Dedifferentiated amniotic fluid mesenchymal stem cell (primary cell): ENCODE data around the gene MLLT1.

Experiments used
- DNase-seq: peaks from one replicate; pipeline ENCODE4 v3.0.0-alpha.2; 2016; ENCODE audit errors: extremely low spot score

MLLT1 gene

DNA sequence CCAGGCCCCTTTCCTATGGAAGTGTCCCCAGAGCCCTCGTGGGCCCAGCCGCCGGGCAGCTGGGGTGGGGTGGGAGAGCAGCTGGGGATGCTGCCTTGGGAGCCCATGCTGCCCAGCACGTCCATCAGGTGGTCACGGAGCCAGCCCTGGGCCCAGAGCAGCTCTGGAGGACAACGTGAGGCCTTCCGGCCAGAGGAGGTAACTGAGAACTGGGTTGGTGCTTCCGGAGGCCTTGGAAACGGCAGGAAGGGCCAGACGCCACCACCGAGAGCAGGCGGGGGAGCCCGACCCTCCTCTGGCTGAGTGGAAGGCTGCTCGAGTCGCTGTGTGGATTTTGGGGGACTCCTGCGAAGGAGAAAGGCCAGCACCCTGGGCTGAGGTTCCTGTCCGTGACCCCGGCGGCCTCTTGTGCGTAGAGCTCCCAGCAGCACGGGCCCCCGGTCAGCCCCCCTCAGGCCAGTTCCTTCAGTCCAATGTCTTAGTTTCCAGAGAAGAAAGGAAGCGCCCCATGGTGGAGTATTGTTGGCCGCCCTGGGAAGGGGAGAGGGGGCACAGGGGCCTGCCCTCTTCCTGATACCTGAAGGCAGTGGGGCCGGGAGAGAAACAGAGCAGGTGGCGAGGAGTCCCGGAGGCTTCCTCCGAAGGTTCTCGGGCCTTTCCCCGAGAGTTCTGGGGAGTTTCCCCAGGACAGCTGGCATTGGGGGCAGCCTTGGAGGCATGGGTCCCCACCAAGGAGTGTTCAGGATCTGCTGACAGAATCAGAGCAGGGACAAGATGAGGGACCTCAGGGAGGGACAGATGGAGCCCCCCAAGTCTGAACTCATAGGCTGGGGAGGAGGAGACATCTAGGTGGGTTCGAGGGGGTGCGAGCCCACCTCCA is 68.8 kb downstream of the MLLT1 start:
- no peak for DNase-seq

DNA sequence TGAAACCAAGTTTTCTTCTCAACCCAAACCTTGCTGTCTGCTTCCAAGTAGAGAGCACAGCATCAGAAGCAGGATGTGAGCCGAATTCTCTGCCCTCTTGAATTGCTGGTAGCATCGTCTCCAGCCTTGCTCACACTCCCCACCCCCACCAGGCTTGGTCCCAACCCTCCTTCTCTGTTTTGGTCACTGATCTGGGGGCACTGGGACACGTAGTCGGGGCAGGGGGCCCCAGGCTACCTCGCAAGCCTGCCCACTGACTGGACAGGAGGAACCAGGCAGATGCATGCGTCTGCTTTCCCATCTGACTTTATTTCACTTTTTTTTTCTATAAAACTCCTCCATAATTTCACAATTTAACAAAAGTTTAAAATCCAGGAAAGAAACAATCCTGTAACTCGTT is 69.7 kb downstream of the MLLT1 start:
- DNase-seq: no peak

DNA sequence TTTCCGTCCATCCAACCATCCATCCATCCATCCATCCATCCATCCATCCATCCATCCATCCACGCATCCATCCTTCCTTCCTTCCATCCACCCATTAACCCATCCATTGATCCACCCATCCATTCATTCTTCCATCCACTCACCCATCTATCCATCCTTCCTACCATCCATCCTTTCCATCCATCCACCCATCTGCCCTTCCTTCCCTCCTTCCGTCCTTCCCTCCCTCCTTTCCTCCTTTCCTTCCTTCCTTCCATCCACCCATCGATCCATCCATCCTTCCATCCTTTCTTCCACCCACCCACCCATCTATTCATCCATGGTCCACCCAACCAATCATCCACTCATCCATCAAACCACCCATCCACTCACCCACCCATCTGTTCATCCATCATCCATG is 70.1 kb downstream of the MLLT1 start:
- DNase-seq: no peak

DNA sequence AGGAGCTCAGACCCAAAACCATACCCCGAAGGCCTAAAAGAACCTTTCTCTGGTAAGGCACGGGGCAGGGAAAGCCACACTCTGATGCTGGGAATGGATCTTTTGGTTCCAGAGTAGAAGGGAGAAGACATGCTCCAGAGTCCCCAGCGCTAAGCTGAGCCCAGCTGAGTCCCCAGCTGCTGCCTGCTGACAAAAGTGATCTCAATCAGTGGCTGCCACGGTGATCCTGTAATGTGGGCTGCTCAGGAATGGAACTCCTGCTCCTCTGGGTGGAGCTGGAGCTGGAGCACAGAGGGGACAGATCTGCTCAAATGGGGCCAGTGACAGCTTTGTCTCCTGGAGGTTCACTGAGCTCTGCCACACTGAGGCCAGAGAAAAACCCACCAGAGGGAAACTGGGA is 70.5 kb downstream of the MLLT1 start:
- no peak for DNase-seq

- DNase-seq: no peak
These were observed 74.7 kb downstream of the MLLT1 start for GRCh38 chr19:6204866-6205723.

GRCh38 chr19:6204212-6204611 is 75.6 kb downstream of the MLLT1 start:
- DNase-seq: no peak

GRCh38 chr19:6199240-6199994 is 80.4 kb downstream of the MLLT1 start:
- DNase-seq: peak; percentile 97

GRCh38 chr19:6198896-6199239 is 80.9 kb downstream of the MLLT1 start:
- no peak for DNase-seq

DNA sequence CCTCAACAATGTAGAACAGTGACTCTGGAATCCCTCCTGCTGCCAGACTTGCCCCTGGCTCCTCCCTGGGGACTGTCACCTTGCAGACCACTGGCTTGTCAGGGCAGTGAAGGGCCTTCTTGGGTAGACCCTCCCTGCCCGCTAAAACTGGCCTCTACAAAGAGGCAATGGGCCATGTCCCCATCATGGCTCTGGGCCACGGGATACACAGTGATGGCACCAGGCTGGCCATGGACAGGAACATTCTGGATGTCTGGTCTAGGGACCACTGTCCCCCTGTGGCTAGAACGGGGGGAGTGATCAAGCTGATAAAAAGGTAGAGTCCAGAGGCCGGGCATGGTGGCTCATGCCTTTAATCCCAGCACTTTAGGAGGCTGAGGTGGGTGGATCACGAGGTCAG is 83.4 kb downstream of the MLLT1 start:
- no peak for DNase-seq

DNA sequence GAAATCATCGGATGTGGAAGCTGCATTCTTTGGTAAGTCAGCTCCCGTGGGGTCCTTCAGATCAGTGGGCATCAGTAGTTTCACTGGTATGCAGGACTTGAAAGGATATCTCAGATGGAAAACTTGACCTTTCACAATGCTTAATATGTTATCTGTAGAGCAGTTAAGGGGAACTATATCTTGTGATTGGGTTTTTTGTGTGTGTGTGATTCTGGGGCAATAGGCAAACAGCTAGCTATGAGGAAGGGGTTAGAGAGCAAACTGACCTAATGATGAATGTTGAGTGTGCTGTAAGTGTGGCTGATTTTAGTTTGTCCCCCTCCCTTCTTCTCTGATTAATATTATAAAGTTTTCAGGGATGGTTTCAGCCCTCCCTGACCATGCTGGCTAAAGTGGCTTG is 91.0 kb downstream of the MLLT1 start:
- no peak for DNase-seq

- no peak for DNase-seq
These were observed 92.4 kb downstream of the MLLT1 start for GRCh38 chr19:6187374-6187773.

- no peak for DNase-seq
These were observed 93.6 kb downstream of the MLLT1 start for GRCh38 chr19:6185835-6186834.

- DNase-seq: no peak
These were observed 94.5 kb downstream of the MLLT1 start for GRCh38 chr19:6185093-6185834.

- DNase-seq: no peak
These were observed 98.7 kb downstream of the MLLT1 start for GRCh38 chr19:6181119-6181518.

GRCh38 chr19:6173190-6173589 is 106.6 kb downstream of the MLLT1 start:
- DNase-seq: no peak

- DNase-seq: no peak
These were observed 107.5 kb downstream of the MLLT1 start for GRCh38 chr19:6172074-6172863.

GRCh38 chr19:6167115-6167514 is 112.7 kb downstream of the MLLT1 start:
- DNase-seq: no peak

DNA sequence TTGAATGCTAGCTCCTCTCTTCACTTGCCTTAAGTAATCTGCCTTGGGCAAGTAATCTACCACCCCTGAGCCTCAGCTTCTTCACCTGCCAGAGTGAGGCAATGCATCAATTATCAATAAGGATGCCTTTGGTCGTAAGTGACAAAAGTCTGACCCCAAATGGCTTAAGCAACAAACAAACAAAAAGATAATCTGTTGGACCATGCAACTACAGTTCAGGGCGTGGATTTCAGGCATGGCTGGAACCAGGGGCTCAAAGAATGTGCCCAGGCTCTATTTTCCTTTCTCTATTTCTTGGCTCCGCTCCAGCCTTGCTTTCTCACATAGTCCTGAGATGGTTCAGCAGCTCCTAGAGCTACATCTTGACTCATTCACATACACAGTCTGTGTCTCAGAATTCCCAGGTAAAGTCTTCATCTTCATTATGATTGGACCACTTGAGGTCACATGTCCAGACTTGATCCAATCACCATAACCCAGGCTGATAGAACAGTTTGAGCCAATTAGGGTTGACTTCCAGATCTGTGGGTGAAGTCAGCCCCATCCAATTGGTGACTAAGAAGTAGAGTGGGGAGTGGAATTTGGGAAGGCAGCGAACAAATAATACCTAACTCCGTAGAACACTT is 114.8 kb downstream of the MLLT1 start:
- DNase-seq: no peak

DNA sequence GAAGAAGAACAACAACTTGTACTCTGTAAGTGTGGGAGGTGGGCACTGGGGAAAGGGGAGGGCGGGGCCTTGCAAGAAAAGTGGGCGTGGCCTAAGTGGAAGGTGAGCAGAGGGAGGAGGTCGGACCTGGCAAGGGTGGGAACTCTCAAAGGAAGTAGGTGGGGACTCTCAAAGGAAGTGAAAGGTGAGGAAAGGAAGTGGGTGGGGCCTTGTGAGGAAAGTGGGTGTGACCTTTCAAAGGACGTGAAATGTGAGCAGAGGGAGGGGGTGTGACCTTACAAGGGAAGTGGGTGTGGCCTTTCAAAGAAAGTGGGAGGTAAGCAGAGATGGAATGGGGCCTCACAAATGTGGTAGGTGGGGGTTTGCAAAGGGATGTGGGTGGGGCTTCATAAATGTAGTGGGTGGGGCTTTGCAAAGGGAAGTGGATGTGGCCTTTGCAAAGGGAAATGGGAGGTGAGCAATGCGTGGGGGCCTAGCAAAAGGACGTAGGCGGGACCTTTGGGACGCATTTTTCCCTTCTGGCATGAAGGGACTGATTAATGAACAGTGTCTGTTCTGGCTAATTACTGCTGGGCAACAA is 118.4 kb downstream of the MLLT1 start:
- no peak for DNase-seq
